SK-N-DZ (cell line): Measurements from ENCODE around the gene PLD6.

Experiments
- DNase-seq: peaks from one replicate; pipeline ENCODE4 v3.0.0-alpha.2; 2015; ENCODE audit warnings: low spot score
- small RNA-seq, 2 experiments: library from RNA; depleted of rRNA; stranded (forward); fragments of <200 nt; gene quantifications; one replicate each; pipeline ENCODE3, GENCODE V24; 2014

The PLD6 gene

GRCh38 chr17:17156107-17156506, 50.0 kb downstream of the PLD6 start:
- no peak for DNase-seq

- no peak for DNase-seq
Observed at GRCh38 chr17:17155568-17155967, 50.6 kb downstream of the PLD6 start.

GRCh38 chr17:17154981-17155380, 51.2 kb downstream of the PLD6 start:
- DNase-seq: no peak

GRCh38 chr17:17154556-17154955, 51.6 kb downstream of the PLD6 start:
- no peak for DNase-seq

GRCh38 chr17:17153709-17154108, 52.4 kb downstream of the PLD6 start:
- no peak for DNase-seq

- no peak for DNase-seq
Observed at GRCh38 chr17:17153071-17153470, 53.1 kb downstream of the PLD6 start.

- no peak for DNase-seq
Observed at GRCh38 chr17:17152385-17152784, 53.7 kb downstream of the PLD6 start.

- DNase-seq: no peak
Observed at GRCh38 chr17:17151962-17152361, 54.2 kb downstream of the PLD6 start.

- DNase-seq: no peak
Observed at GRCh38 chr17:17151541-17151940, 54.6 kb downstream of the PLD6 start.

GRCh38 chr17:17151055-17151454, 55.1 kb downstream of the PLD6 start:
- DNase-seq: no peak

Small RNA genes within 50 kb of the gene (small RNA-seq; reads per million reads assigned to genes)
- gene RNU6-767P: 0 reads per million in 2 experiments
